ENCODE measurements around the gene SYCP3.

DNA sequence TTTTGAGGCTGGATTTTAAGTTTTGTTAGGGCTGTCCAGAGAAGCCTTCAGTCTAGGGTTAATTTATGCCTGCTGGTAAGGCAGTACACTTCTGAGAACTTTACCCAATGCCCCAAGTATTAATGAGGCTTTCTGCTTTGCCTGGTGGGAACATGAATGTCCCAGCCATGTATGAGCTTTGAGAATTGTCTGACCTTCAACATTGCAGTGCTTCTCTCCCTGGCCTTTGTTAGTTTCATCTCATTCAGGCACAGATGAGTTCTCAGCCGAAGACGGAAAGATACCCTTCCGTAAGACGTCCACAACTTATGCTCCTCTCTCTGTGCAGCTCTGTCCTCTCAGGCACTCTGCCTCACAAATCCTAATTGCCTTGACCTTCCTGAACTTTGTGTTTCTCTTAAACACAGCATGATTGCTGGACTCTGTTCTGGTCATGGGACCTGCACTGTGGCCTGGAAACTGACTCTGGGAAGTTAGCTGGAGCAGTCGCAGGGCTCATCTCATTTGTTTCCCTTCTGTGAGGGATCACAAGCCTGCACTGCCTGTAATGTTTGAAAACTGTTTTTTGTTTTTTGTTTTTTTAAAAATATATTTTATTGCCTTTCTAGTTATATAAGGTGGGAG is 26.1 kb downstream of the SYCP3 start:
- TF ChIP-seq, protein P1, sequence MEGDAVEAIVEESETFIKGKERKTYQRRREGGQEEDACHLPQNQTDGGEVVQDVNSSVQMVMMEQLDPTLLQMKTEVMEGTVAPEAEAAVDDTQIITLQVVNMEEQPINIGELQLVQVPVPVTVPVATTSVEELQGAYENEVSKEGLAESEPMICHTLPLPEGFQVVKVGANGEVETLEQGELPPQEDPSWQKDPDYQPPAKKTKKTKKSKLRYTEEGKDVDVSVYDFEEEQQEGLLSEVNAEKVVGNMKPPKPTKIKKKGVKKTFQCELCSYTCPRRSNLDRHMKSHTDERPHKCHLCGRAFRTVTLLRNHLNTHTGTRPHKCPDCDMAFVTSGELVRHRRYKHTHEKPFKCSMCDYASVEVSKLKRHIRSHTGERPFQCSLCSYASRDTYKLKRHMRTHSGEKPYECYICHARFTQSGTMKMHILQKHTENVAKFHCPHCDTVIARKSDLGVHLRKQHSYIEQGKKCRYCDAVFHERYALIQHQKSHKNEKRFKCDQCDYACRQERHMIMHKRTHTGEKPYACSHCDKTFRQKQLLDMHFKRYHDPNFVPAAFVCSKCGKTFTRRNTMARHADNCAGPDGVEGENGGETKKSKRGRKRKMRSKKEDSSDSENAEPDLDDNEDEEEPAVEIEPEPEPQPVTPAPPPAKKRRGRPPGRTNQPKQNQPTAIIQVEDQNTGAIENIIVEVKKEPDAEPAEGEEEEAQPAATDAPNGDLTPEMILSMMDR (IDR thresholded peaks at IDR 0.05), result no peak
- no peak for TF ChIP-seq POLR2A (IDR thresholded peaks at IDR 0.05)
